HG02870 (cell line): ENCODE results near the gene ICOS.

ENCODE experiments used
- ATAC-seq: cut with Tn5 transposase; IDR thresholded peaks from one replicate; pipeline ENCODE4 v1.9.1; 2021; ENCODE audit warnings: mild to moderate bottlenecking, moderate library complexity; ENCODE audit not compliant: unreplicated experiment

The ICOS gene

DNA sequence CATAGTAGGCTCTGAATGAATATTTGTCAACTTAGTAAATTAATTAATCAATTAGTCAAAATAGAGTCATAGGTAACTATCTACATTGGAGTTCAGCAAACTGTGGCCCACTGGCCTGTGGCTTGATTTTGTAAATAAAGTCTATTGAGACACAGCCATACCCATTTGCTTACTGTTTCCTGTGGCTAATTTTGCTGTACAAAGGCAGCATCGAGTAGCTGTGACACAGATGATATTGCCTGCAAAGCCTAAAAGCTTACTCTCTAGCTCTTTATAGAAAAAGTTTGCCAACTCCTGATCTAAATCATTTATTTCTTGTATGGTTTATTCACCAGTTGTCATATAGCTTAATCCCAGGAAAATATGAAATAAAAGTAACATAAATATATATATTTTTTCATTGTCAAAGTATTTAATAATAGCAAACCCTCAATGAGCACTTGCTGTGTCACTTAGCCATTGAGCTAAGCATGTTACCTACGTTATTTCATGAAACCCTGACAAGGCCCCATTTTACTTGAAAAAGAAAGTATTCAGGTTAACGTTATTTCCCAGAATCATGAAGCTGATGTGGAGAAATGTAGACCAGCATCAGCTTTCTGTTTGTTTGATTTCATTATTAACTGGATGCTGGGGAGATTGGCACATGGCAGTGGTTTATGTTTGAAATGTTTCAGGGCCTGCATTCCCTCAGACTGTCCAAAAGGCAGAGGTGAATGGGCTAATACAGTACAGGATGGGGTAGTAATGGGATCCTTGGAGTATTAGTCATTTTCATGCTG, 69.6 kb downstream of the ICOS start:
- ATAC-seq: no peak

- ATAC-seq: no peak
Observed at GRCh38 chr2:204008352-204008751, 71.8 kb downstream of the ICOS start.

DNA sequence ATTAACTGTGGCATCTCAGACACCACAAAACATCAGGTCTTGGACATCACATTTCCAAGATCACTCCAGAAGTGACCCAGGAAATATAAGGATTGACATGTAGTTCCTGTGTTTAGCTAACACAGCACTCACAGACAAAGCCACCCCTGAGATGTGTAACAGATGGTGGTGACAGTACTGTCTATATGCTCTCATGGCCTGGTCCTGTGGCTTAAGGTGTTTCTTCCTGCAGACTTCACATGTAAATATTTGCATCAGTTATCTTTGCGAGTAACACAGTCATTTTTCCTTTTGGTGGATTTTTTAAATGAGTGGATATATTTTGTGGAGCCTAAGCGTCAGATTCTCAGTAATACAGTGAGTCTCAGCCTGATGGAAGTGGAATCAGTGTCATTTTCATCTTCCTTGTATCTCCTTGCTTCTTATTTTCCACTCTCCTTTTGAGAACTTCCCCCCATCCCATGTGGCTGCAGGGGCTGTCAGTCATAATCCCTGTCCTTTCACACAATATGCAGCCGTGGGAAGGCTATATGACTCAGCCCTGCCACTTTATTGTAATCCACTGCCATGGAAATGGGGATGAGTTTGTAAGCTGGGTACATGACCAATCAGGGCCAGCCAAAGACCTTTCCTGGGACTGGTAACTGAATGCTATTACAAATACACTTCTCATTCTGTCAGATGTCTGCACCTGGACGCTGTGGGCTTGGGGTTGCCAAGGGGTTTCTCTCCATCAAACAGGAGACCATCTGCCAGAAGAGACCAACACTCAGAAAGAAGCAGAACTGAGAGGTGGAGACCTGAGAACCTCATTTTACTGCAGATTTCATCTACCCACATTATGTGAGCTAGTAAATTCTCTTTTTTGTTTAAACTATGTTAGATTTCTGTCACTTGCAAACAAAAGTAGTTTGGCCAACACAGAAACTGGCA, 74.3 kb downstream of the ICOS start:
- no peak for ATAC-seq
